CD4-positive, alpha-beta T cell treated with Interleukin-17A for 1 hour (primary cell): ENCODE data around the gene SLC2A13.
"Not testable (repeated sequence)": the region's sequence is repeated elsewhere in the genome, so short reads cannot be mapped to it uniquely, and the experiment has no call there.

ENCODE experiments used
- DNase-seq: peaks from one replicate; pipeline ENCODE4 v3.0.0-alpha.2; 2020

Gene SLC2A13

DNA sequence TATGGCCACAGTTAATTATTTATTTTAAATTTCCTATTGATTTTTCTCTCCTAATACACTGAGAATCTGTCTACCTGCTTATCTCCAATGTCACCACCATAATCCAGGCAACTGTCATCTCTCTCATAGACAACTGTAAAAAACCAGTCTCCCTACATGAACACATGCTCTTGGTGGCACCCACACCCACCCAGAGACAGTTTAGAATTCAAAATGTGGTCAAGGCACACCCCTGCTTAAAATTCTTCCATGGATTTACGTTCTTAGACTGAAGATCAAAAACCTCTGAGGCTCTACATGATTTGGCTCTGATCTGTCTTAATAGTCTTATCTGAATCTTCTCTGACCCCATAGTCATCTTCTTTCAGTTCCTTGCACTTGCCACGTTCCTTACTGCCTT lies 245.2 kb downstream of the SLC2A13 start:
- no peak for DNase-seq

DNA sequence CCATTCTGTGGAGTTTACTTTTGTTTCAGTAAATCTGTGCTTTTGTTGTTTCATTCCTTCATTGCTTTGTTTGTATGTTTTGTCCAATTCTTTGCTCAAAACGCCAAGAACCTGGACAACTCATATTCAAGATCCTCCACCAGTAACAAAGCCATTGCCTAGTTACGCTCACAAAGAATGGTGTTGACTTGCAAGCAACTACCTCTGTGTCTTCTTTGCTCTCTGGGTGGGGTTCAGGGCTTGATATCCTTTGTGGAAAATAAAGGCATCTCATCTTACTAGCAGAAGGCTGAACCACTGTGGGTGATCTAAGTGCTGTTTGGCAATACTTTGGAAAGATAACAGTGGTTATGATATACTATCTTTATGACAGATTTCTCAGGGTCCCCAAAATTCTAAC lies 252.9 kb downstream of the SLC2A13 start:
- no peak for DNase-seq

DNA sequence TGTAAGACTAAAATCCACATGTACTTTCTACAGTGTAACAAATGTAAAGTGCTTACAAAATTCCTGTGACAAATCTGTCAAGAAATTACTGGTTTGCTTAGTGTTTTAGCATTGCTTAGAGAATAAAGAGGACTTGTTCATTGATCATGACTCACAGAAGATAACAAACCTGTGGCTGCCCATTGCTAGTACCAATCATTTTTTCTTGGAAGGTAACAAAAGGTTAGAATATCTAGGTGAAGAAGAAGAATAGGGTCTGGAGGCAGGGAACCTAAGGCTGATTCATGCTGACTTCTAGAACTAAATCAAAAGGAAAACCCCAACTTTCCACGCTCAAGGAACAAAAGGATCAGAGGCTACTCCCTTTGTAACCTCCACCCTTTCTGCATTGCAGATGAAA lies 253.5 kb downstream of the SLC2A13 start:
- DNase-seq = no peak

DNA sequence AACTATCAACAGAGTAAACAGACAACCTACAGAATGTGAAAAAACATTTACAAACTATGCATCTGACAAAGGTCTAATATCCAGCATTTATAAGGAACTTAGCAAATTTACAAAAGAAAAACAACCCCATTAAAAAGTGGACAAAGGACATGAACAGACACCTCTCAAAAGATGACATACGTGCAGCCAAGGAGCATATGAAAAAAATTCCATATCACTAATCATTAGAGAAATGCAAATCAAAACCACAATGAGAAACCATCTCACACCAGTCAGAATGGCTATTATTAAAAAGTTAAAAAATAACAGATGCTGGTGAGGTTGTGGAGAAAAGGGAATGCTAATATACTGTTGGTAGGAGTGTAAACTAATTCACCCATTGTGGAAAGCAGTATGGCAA lies 257.7 kb downstream of the SLC2A13 start:
- DNase-seq = not testable (repeated sequence)

DNA sequence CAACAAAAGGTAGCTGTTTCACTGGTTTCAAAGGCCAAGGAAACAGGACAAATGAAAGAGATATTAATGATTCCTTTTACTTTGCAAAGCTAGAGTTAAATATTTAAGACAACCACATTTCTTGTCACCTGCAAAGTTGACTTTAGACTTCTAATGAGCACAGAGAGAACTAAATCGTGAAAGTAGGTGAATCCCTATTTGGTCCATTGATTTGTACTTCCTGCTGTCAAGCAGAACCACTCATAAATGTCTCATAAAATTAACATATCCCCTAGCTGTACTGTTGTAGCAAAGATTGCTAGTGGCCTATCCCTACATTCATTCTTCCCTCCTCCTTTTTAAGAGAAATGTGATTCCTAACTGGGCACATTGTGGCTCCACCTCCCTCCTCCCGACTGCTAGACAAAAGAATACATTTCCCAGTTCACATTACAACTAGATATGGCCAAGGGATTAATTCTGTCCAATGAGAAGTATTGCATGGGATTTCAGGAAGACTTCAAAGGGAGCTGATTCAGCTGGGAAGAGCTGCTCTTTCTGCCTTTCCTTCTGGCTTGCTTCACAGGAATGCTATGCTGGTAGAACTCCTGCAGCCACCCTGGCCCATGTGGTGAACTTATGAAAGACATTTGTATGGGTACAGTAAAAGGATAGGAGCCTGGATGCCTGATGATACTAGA lies 258.8 kb downstream of the SLC2A13 start:
- no peak for DNase-seq

DNA sequence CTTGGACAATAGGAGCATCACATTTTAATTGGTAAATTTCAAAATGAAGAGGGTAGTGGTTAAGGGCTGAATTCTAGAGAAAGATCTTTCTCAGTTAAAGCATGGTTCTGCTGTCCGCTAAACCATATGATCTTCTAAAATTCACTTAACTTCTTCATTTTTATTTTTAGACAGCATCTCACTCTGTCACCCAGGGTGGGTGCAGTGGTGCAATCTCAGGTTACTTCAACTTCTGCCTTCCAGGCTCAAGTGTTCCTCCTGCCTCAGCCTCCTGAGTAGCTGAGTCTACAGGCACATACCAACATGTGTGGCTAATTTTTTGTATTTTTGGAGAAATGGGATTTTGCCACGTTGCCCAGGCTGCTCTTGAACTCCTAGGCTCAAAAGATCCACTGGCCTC lies 259.6 kb downstream of the SLC2A13 start:
- no peak for DNase-seq

DNA sequence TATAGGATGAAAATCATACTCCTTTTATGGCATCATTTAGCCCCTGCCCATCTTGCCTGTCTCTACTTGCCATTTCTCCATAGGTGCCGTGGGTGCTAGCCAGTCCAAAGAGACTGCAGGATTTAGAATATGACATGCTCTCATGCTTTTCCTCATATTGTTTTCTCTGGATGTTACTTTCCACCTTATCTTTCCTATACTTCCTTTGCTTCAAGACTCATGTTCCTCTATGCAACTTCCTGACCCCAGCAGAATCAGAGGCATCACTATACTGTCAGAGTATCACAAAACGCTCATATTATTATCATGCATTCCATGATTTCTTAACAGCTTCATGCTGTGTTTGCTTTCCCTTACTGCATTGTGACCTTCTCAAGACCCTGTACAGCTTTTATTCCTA lies 265.5 kb downstream of the SLC2A13 start:
- DNase-seq = no peak

DNA sequence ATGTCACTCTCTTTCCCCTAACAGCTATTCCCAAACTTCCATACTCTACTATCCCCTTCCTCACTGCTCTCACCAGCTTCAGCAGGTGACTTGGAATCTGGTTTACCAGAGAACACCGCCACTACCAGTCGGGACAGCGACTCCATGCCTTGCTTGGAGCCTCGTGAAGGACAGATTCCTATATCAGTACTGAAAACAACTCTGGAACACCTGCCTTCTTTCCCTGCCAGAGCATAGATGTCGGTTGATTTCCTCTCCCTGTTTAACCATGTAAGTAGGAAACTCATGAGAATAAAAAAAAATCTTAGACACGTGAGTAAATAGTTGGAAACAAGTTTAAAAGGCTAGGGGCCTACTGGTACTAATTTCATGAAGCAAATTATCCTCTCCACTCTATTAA lies 266.8 kb downstream of the SLC2A13 start:
- no peak for DNase-seq

DNA sequence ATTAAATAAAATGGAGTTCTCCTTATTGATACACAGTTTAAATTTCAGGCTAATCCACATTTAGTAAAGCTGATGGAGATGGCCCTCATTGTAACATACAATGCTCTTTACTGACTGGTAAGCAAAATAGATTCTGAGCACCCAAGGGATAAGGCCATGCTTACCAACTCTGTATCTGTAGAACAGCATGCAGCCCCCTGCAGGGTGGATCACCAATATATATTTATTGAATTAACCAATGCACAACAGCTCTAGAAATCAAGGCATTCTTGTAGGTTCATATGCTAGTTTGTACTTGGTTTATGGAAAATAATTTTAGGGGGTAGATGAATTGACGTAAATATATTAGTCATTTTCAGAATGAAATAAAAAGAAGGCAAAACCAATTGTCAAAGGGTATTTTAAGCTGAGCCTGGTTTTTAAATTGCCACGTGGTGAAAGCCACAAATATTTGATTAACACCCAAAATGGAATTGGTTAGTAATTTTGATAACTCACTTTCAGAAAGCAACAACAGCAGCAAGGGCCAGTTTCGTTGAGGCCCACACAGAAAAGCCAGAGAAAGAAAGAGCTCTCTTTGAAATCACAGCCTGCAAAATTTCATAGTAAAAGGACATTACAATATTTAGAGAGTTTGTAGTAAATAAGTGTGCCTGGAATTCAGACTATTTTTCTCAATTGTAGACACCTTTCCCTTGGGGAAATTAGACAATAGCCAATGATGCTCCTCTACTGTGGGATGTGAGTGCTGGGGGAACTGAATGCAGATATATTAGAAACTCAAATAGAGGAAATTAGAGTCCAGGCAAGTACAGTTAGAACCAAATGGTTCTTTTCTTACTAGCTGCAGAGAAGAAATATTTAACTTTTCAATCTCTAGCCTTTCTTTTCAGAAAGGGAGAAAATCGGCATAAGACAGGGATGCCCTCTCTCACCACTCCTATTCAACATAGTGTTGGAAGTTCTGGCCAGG lies 270.1 kb downstream of the SLC2A13 start:
- DNase-seq = no peak

DNA sequence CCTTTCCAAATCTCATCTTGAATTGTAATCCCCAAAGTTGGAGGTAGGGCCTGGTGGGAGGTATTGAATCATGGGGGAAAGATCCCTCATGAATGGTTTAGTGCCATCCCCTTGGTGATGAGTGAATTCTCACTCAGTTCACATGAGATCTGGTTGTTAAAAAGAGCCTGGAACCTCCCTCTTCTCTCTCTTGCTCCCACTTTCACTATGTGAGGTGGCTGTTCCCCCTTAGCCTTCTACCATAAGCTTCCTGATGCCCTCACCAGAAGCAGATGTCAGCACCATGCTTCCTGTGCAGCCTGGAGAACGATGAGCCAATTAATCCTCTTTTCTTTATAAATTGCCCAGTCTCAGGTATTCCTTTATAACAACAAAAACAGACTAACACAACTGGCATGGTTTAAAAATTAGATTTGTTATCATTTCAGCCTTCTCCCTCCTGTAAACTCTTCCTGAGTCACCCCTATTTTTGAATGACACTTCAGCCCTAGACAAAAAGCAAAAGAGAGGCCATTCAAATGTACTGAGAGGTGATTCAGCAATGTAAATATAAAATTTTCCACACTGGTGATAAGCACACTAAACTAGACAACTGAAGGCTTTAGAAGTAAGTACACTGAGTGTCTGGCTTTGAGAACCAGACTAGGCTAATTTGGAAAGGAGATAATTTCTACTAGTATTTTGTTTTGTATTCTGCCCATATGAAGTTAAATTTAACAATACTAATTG lies 274.1 kb downstream of the SLC2A13 start:
- no peak for DNase-seq

DNA sequence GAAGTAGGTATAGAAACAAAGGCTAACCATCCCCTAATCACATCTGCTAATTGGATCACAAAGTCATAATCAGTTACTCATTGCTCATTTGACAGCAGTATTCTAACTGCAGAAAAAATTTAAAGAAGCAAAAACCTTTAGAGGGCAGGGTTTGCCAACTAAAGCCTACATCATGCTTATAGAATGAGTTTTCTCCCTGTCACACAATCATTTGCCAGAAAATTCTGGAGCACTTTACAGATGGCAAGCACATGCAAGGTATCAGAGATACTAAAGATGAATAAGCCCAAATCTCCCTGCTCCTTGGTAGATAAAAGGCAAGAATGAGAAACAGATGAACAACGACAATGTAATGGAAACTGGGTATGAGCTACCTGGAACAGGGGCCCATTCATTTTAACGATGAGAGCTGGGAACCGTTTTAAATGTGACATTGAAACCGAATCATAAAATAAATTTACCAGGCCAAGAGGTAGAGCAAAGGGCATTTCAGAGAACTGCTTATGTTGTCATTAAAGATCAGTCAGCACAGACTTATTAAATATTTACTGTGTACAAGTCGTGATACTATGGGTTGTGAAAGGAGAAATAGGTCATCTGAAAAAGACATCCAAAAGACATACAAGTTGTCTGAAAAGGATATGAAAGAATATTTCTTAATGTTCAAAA lies 274.9 kb downstream of the SLC2A13 start:
- DNase-seq = no peak

DNA sequence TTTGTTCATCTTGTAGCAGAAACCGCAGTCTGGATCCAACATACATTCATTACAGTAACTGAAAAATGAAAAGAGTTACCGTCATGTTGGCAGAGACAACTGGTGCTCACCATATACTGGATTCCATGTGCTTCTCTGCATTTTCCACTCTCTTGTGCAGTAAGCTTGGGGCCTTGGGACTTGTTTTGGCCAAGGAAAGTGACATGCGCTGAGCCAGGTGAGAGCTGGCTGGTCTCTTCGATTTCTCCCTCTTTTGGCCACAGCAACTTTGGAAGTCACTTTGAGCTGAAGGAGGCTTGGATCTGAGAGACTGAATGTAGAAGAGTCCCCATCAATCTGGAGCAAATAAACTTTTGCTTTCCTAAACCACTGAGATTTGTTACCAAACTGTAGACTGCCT lies 275.7 kb downstream of the SLC2A13 start:
- DNase-seq = no peak

DNA sequence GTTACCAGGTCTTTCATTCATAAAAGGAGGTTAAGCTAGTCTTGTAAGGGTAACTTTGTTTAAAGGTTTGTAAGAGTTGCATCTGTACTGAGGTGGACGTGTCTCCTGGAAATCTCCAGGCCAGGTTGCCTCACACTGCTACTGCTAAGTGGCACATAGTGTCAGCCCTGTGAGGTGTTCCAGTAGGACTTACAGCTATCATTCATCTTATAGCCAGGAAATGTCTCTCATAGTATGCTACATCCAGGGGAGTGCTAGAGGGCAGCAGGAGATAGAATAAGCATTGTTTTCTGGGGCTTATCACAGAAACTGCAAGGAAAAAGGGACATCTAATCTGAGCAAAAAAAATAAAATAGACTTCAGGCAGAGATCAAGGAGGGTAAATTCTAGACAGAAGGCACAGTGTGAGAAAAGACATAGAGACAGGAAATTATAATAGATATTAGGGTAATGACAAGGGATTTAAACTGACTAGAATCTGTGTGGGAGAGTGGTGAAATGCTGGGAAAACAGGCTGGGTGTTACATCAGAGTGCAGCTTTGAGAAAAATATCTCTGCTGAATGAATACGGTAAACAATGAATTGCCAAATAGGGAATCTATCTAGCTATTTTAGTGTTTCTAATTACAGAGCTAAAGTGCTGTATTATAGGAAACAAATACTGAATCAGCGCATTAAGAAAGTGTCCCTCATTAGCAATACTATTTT lies 281.2 kb downstream of the SLC2A13 start:
- DNase-seq = no peak

DNA sequence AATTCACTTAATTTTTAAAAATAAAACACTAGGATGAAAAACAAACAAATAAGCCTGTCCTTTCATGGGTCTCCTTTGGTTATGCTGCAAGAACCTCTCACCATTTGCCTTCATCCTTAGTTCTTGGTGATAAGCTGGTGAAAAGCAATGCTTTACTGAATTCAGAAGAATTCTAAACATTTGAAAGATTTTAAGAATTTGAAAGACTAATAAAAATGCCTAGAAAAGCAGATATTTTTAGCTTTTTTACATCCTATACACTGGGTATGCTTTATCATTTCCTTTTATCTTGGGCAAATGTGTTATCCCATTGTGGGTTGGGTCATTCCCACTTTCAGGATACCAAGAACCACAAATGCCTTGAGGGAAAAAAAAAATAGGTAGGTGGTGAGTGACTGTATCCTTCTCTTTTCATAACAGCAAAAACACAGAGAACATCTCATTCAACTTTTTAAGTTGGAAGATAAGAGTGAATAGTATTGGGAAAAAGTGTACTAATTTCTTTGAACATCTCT lies 289.2 kb downstream of the SLC2A13 start:
- DNase-seq = no peak

DNA sequence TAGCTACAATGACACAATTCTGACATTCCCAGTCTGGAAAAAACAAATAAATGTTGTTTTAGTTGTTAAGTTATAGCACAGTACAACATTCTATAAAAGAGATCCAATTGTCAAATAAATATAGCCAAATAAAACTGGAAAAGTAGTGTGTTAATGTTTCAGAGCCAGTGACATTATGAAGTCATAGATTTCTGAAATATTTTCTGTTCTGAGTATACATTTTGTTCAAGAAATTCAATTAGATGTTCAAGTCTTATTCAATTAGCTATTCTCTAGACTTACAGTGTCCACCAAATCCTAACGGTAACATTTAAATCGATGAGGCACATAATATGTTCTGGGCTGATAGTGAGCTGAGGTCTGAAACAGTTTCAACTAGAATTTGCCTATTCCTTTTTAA lies 290.1 kb downstream of the SLC2A13 start:
- no peak for DNase-seq

DNA sequence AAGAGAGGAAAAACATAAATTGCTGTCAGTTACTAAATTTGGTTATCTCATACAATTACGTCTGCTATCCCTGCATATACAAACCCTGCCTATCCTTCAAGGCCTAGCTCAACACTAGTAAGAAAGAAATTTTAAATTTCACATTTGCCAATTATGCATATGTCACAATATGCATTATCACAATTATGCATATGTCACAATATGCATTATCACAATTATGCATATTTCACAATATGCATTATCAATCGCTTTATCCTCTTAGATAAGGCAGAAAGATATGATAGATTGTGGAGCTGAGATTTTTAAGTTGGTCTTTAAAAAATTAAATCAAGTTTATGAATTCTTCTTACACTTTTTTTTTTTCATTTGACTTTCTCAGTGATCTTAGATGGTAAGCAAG lies 291.3 kb downstream of the SLC2A13 start:
- no peak for DNase-seq

DNA sequence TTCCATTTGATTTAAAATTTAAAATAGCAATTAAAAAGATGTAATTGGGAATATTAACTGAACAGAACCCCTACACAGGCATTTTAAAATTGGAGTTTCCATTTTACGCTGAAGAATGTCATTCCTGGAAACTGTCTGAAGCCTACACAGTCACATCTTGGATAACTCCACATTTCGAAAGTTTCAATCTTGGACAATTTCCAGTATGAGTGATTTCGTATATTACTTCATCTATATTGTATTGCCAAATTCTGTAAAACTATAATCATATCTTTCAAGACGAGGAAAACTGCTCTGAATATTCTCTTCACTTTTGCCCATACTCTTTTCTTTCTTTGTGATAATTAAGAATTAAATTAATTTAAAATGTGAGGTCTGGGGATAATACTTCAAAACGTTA lies 292.1 kb downstream of the SLC2A13 start:
- DNase-seq = no peak

DNA sequence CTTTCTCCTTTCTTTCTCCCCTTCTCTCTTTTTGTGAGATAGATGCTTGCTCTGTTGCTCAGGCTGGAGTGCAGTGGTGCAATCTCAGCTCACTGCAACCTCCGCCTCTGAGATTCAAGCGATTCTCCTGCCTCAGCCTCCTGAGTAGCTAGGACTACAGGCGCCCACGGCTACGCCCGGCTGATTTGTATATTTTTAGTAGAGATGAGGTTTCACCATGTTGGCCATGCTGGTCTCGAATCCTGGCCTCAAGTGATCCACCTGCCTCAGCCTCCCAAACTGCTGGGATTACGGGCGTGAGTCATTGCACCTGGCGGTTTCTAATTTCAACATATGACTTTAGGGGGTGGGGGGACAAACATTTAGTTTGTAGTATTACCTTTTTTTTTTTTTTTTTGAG lies 293.4 kb downstream of the SLC2A13 start:
- not testable (repeated sequence) for DNase-seq

DNA sequence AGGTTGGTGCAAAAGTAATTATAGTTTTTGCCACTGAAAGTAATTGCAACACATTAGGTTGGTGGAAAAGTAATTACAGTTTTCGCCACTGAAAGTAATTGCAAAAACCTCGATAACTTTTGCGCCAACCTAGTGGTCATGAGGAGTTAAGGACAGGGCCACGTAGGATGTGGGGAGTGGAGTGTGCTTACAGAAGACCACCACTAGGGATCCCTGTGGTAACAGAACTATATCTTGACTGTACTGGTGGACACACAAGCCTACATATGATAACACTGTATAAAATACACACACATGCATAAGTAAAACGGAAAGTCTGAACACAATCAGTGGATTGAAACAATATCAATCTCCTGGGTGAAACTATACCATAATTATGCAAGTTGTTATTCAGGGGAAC lies 298.8 kb downstream of the SLC2A13 start:
- no peak for DNase-seq

DNA sequence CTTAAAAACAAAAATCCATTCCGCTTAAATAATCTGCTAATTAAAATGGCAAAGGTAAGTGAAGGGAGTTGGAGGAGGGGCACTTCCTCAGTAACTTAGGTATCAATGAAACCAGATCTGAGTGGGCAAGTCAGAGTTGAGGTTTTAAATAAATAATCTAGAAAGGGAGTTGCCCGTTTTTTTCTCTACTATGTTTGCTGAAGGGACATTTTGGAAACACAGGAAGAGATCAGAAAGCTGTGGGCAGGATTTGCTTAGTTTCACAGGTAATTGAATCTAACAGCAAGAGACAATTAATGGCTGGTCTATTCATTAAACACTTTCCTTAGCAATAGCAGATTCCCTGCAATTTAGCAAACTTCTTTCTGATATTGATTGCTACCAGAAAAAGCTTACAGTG lies 300.2 kb downstream of the SLC2A13 start:
- DNase-seq = no peak

DNA sequence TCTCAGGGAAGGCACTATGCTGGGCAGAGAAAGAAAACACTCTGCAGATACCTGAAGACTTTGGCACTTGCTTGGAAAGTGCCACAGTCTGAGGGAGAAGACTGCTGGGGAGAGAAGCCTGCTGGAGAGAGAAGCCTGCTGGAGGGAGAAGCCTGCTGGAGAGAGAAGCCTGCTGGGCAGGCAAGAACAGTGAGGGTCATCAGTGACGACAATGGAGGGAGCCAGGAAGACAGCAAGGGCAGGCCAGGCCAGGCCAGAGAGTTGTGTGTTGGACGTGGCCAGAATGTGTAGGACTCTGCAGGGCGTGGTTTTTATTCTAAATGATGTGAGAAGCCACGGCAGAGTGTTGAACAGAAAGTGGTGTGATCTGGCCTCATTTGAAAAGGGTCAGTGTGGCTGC lies 301.0 kb downstream of the SLC2A13 start:
- no peak for DNase-seq

DNA sequence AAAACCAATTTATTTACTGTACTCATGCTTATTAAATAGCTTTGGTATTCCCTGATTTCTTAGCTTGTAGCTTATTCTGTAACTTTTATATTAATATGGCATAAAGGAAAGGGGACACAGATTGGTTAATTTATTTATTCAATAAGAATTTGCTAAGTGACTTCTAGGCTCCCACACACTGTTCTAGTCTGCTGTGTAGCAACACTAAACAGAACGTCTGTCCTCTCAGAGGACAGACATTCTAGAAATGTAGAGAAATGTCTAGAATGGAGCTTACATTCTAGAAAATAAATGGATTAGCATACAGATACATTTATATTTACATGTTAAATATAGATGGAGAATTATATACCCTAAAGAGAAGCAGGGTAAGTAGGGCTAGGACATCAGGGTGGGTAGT lies 301.4 kb downstream of the SLC2A13 start:
- DNase-seq = no peak
